GM19468 (cell line): ENCODE data around the gene CARMIL1.

Experiments
- ATAC-seq: cut with Tn5 transposase; IDR thresholded peaks from one replicate; pipeline ENCODE4 v1.9.1; 2021; ENCODE audit warnings: mild to moderate bottlenecking, moderate library complexity, moderate number of reproducible peaks; ENCODE audit not compliant: unreplicated experiment; ENCODE audit errors: extremely low read depth

The CARMIL1 gene

GRCh38 chr6:25306379-25306778, 27.2 kb downstream of the CARMIL1 start:
- no peak for ATAC-seq

- ATAC-seq, result no peak
Measured at GRCh38 chr6:25307805-25308494, 28.8 kb downstream of the CARMIL1 start.

- no peak for ATAC-seq
Measured at GRCh38 chr6:25309886-25310285, 30.7 kb downstream of the CARMIL1 start.

GRCh38 chr6:25311331-25311840, 32.2 kb downstream of the CARMIL1 start:
- no peak for ATAC-seq

GRCh38 chr6:25312034-25312620, 33.0 kb downstream of the CARMIL1 start:
- ATAC-seq, result no peak

- ATAC-seq, result no peak
Measured at GRCh38 chr6:25312703-25313102, 33.5 kb downstream of the CARMIL1 start.

- ATAC-seq, result no peak
Measured at GRCh38 chr6:25314509-25315175, 35.5 kb downstream of the CARMIL1 start.

- no peak for ATAC-seq
Measured at GRCh38 chr6:25315194-25316177, 36.3 kb downstream of the CARMIL1 start.

- ATAC-seq, result no peak
Measured at GRCh38 chr6:25316626-25317025, 37.5 kb downstream of the CARMIL1 start.

- no peak for ATAC-seq
Measured at GRCh38 chr6:25318589-25318988, 39.4 kb downstream of the CARMIL1 start.

- no peak for ATAC-seq
Measured at GRCh38 chr6:25320459-25320858, 41.3 kb downstream of the CARMIL1 start.

GRCh38 chr6:25322692-25323091, 43.5 kb downstream of the CARMIL1 start:
- ATAC-seq, result no peak

- ATAC-seq, result no peak
Measured at GRCh38 chr6:25324066-25324762, 45.0 kb downstream of the CARMIL1 start.

GRCh38 chr6:25326126-25326525, 47.0 kb downstream of the CARMIL1 start:
- no peak for ATAC-seq

- no peak for ATAC-seq
Measured at GRCh38 chr6:25326960-25327359, 47.8 kb downstream of the CARMIL1 start.

GRCh38 chr6:25327432-25327831, 48.3 kb downstream of the CARMIL1 start:
- no peak for ATAC-seq

GRCh38 chr6:25329161-25329817, 50.1 kb downstream of the CARMIL1 start:
- ATAC-seq, result no peak

- no peak for ATAC-seq
Measured at GRCh38 chr6:25329982-25330381, 50.8 kb downstream of the CARMIL1 start.
